ENCODE measurements around the gene CDC42BPB. TPM values are rescaled to one million over a fixed set of nuclear protein-coding genes. Genes with fewer than 3 reads are reported as not detected.
A peak's percentile ranks its signal among the peaks of the same experiment; 100 is the strongest.
"Not testable (repeated sequence)": the region's sequence is repeated elsewhere in the genome, so short reads cannot be mapped to it uniquely, and the experiment has no call there.

The CDC42BPB gene
- total RNA-seq, 1 donor from 2014 or later: 187 TPM

DNA sequence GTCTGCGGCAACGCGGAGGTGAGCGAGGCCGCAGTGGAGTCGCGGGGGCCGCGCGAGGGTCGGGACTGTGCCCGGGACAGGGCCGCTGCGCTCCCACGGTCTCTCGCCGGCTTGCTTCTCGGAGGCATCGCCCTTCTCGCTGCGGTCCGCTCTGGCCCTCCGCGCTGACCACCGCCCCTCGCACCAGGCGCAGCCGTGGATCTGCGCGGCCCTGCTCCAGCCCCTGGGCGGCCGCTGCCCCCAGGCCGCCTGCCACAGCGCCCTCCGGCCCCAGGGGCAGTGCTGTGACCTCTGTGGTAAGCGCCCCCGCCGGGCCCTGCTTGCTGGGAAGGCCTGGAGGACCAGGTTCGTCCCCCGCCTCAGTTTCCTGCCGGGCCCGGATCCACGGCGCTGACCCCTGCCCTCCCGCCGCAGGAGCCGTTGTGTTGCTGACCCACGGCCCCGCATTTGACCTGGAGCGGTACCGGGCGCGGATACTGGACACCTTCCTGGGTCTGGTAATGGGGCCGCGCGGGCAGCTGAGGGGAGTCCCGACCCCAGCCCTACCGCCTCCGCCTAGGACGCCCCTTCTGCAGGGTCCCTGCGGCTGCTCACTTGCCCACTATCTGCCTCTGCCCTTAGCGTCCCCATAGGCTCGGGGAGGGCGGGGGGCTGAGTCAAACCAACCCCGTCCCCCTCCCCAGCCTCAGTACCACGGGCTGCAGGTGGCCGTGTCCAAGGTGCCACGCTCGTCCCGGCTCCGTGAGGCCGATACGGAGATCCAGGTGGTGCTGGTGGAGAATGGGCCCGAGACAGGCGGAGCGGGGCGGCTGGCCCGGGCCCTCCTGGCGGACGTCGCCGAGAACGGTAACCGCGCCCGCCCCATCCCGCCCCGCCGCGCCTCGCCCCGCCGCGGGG is 127.9 kb downstream of the CDC42BPB start:
- H3K4me3 Mint-ChIP-seq (ENCODE audit: unreplicated experiment): no peak overlapping the region
- peaks cover 14% of the 10 kb centered on the region for H3K36me3 Mint-ChIP-seq (ENCODE audit: low read depth, unreplicated experiment)
- no peaks in the 10 kb centered on the region for H3K9me3 Mint-ChIP-seq (ENCODE audit: unreplicated experiment)
- H3K27me3 Mint-ChIP-seq (ENCODE audit: unreplicated experiment): peaks cover 25% of the 10 kb centered on the region
- no peak for DNase-seq (ENCODE audit: low spot score)
- H3K4me1 Mint-ChIP-seq (ENCODE audit: unreplicated experiment): no peaks in the 10 kb centered on the region
- TF ChIP-seq, protein P1, sequence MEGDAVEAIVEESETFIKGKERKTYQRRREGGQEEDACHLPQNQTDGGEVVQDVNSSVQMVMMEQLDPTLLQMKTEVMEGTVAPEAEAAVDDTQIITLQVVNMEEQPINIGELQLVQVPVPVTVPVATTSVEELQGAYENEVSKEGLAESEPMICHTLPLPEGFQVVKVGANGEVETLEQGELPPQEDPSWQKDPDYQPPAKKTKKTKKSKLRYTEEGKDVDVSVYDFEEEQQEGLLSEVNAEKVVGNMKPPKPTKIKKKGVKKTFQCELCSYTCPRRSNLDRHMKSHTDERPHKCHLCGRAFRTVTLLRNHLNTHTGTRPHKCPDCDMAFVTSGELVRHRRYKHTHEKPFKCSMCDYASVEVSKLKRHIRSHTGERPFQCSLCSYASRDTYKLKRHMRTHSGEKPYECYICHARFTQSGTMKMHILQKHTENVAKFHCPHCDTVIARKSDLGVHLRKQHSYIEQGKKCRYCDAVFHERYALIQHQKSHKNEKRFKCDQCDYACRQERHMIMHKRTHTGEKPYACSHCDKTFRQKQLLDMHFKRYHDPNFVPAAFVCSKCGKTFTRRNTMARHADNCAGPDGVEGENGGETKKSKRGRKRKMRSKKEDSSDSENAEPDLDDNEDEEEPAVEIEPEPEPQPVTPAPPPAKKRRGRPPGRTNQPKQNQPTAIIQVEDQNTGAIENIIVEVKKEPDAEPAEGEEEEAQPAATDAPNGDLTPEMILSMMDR (IDR thresholded peaks at IDR 0.05; ENCODE audit: unreplicated experiment): no peak
- no peak overlapping the region for H3K27ac Mint-ChIP-seq (ENCODE audit: unreplicated experiment)

- Mint-ChIP-seq H3K36me3 (ENCODE audit: low read depth, unreplicated experiment) (peaks cover 8% of the 10 kb centered on the region), H3K9me3 (ENCODE audit: unreplicated experiment) (no peaks in the 10 kb centered on the region), H3K4me3 (ENCODE audit: unreplicated experiment) (no peak overlapping the region), H3K27me3 (ENCODE audit: unreplicated experiment) (peaks cover 28% of the 10 kb centered on the region), H3K4me1 (ENCODE audit: unreplicated experiment) (no peaks in the 10 kb centered on the region), H3K27ac (ENCODE audit: unreplicated experiment) (no peak overlapping the region)
- TF ChIP-seq, protein P1 (IDR thresholded peaks at IDR 0.05; ENCODE audit: unreplicated experiment): no peak
- peak; percentile 50 for DNase-seq (ENCODE audit: low spot score)
Measured at GRCh38 chr14:102928412-102929240, 128.7 kb downstream of the CDC42BPB start.

GRCh38 chr14:102927878-102928411 is 129.4 kb downstream of the CDC42BPB start:
- H3K4me1 Mint-ChIP-seq (ENCODE audit: unreplicated experiment): no peaks in the 10 kb centered on the region
- H3K4me3 Mint-ChIP-seq (ENCODE audit: unreplicated experiment): no peak overlapping the region
- TF ChIP-seq, protein P1 (IDR thresholded peaks at IDR 0.05; ENCODE audit: unreplicated experiment): no peak
- H3K27me3 Mint-ChIP-seq (ENCODE audit: unreplicated experiment): peaks cover 30% of the 10 kb centered on the region
- H3K36me3 Mint-ChIP-seq (ENCODE audit: low read depth, unreplicated experiment): peaks cover 1% of the 10 kb centered on the region
- no peak overlapping the region for H3K27ac Mint-ChIP-seq (ENCODE audit: unreplicated experiment)
- DNase-seq (ENCODE audit: low spot score): no peak
- no peaks in the 10 kb centered on the region for H3K9me3 Mint-ChIP-seq (ENCODE audit: unreplicated experiment)

DNA sequence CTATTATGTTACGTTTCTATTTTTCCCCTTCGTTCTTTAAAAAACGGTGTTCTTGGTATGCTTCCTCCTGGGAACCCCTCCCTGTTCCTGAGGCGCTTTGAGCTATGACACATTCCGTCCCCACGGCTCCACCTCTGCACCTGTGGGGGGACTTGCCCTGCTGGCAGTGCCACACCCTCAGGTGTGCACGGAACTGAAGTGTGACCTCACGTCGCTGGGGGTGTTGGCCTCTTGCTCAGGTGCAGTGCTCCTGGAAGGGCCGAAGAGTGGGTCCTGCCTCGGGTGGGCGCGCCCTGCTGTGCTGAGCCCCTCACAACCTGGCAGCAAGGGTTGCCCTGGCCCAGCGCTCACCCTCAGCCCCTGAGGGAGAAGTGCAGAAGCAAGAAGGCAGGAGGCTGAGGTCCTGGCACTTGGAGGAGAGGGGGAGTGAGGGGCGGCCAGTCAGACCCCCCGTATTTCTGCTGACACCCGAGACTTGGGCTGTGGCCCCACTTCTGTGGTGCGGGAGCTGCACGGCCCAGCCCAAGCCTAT is 129.9 kb downstream of the CDC42BPB start:
- no peak overlapping the region for H3K27ac Mint-ChIP-seq (ENCODE audit: unreplicated experiment)
- no peaks in the 10 kb centered on the region for H3K9me3 Mint-ChIP-seq (ENCODE audit: unreplicated experiment)
- H3K36me3 Mint-ChIP-seq (ENCODE audit: low read depth, unreplicated experiment): no peaks in the 10 kb centered on the region
- no peak for DNase-seq (ENCODE audit: low spot score)
- H3K27me3 Mint-ChIP-seq (ENCODE audit: unreplicated experiment): peaks cover 30% of the 10 kb centered on the region
- H3K4me3 Mint-ChIP-seq (ENCODE audit: unreplicated experiment): no peak overlapping the region
- TF ChIP-seq, protein P1 (IDR thresholded peaks at IDR 0.05; ENCODE audit: unreplicated experiment): no peak
- no peaks in the 10 kb centered on the region for H3K4me1 Mint-ChIP-seq (ENCODE audit: unreplicated experiment)

- not testable (repeated sequence) for H3K27ac Mint-ChIP-seq (ENCODE audit: unreplicated experiment); H3K36me3 Mint-ChIP-seq (ENCODE audit: low read depth, unreplicated experiment); DNase-seq (ENCODE audit: low spot score); H3K4me3 Mint-ChIP-seq (ENCODE audit: unreplicated experiment); H3K9me3 Mint-ChIP-seq (ENCODE audit: unreplicated experiment); H3K4me1 Mint-ChIP-seq (ENCODE audit: unreplicated experiment)
- peaks cover 27% of the 10 kb centered on the region for H3K27me3 Mint-ChIP-seq (ENCODE audit: unreplicated experiment)
Measured at GRCh38 chr14:102926840-102927239, 130.5 kb downstream of the CDC42BPB start.
